Ishikawa (cell line): ENCODE data around the gene NCF2.

ENCODE experiments used
- EP300 ChIP-seq: IDR thresholded peaks from 2 replicates; pipeline ENCODE4 v1.6.1; 2012; ENCODE audit warnings: borderline replicate concordance
- RAD21 ChIP-seq: IDR thresholded peaks from 2 replicates; pipeline ENCODE4 v1.6.1; 2012; ENCODE audit warnings: low read depth
- TAF1 ChIP-seq: IDR thresholded peaks from 2 replicates; pipeline ENCODE4 v1.6.1; 2012; ENCODE audit warnings: low read depth, mild to moderate bottlenecking
- TCF12 ChIP-seq: IDR thresholded peaks from 2 replicates; pipeline ENCODE4 v1.6.1; 2012; ENCODE audit warnings: low read depth
- TF ChIP-seq, protein P1 (sequence below): IDR thresholded peaks from 2 replicates; pipeline ENCODE4 v1.6.1; 2012; ENCODE audit warnings: low read depth, mild to moderate bottlenecking
- TF ChIP-seq, protein P2 (sequence below): IDR thresholded peaks from 2 replicates; pipeline ENCODE4 v1.6.1; 2012

DNA sequence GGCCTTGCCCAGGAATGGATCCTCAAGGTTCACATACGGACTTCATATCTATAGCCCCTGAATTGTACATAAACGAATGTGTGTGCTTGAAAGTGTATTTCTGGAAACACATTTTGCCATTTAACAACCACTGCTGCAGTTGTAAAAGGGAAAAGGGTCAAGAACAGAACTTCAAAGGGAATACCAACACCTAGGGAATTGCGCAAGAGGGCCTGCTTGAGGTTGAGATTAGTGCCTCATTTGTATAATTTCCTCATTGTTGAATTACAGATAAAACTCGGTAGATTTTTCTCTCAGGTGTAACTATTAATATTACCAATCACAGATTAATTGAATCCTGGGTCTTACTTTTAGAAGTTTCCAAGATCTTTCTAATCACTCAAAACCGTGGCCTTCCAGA, 6.1 kb downstream of the NCF2 start:
- no peak for TF ChIP-seq RAD21
- no peak for TF ChIP-seq TAF1
- TF ChIP-seq, protein P1, sequence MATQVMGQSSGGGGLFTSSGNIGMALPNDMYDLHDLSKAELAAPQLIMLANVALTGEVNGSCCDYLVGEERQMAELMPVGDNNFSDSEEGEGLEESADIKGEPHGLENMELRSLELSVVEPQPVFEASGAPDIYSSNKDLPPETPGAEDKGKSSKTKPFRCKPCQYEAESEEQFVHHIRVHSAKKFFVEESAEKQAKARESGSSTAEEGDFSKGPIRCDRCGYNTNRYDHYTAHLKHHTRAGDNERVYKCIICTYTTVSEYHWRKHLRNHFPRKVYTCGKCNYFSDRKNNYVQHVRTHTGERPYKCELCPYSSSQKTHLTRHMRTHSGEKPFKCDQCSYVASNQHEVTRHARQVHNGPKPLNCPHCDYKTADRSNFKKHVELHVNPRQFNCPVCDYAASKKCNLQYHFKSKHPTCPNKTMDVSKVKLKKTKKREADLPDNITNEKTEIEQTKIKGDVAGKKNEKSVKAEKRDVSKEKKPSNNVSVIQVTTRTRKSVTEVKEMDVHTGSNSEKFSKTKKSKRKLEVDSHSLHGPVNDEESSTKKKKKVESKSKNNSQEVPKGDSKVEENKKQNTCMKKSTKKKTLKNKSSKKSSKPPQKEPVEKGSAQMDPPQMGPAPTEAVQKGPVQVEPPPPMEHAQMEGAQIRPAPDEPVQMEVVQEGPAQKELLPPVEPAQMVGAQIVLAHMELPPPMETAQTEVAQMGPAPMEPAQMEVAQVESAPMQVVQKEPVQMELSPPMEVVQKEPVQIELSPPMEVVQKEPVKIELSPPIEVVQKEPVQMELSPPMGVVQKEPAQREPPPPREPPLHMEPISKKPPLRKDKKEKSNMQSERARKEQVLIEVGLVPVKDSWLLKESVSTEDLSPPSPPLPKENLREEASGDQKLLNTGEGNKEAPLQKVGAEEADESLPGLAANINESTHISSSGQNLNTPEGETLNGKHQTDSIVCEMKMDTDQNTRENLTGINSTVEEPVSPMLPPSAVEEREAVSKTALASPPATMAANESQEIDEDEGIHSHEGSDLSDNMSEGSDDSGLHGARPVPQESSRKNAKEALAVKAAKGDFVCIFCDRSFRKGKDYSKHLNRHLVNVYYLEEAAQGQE: no peak
- TF ChIP-seq, protein P2, sequence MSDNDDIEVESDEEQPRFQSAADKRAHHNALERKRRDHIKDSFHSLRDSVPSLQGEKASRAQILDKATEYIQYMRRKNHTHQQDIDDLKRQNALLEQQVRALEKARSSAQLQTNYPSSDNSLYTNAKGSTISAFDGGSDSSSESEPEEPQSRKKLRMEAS: no peak
- no peak for TF ChIP-seq EP300
- TF ChIP-seq TCF12: no peak
